ENCODE results near the gene RAB34.

Gene RAB34

GRCh38 chr17:28759256-28759865, 41.7 kb upstream of the RAB34 start:
- no peak for DNase-seq (ENCODE audit: low read depth, low spot score)
- H3K4me3 ChIP-seq (ENCODE audit: low read depth, low read length), result no peak overlapping the region
- in situ Hi-C loops (cut with HindIII; ENCODE audit: low sequenced_read_pairs), result no loop called here
- no peak for TF ChIP-seq CTCF (IDR thresholded peaks at IDR 0.05; ENCODE audit: low read depth, low read length)

- DNase-seq (ENCODE audit: low read depth, low spot score), result no peak
- TF ChIP-seq CTCF (IDR thresholded peaks at IDR 0.05; ENCODE audit: low read depth, low read length), result no peak
- in situ Hi-C loops (cut with HindIII; ENCODE audit: low sequenced_read_pairs), result no loop called here
- H3K4me3 ChIP-seq (ENCODE audit: low read depth, low read length), result no peak overlapping the region
Observed at GRCh38 chr17:28758411-28759121, 40.9 kb upstream of the RAB34 start.

- in situ Hi-C loops (cut with HindIII; ENCODE audit: low sequenced_read_pairs), result no loop called here
- no peak for DNase-seq (ENCODE audit: low read depth, low spot score)
- no peak for TF ChIP-seq CTCF (IDR thresholded peaks at IDR 0.05; ENCODE audit: low read depth, low read length)
- no peak overlapping the region for H3K4me3 ChIP-seq (ENCODE audit: low read depth, low read length)
Observed at GRCh38 chr17:28756049-28756804, 38.6 kb upstream of the RAB34 start.

- DNase-seq (ENCODE audit: low read depth, low spot score), result peak; percentile 56
- in situ Hi-C loops (cut with HindIII; ENCODE audit: low sequenced_read_pairs), result no loop called here
- no peak overlapping the region for H3K4me3 ChIP-seq (ENCODE audit: low read depth, low read length)
- no peak for TF ChIP-seq CTCF (IDR thresholded peaks at IDR 0.05; ENCODE audit: low read depth, low read length)
Observed at GRCh38 chr17:28755486-28755885, 37.8 kb upstream of the RAB34 start.

GRCh38 chr17:28751600-28752366, 34.1 kb upstream of the RAB34 start:
- DNase-seq (ENCODE audit: low read depth, low spot score), result no peak
- TF ChIP-seq CTCF (IDR thresholded peaks at IDR 0.05; ENCODE audit: low read depth, low read length), result no peak
- in situ Hi-C loops (cut with HindIII; ENCODE audit: low sequenced_read_pairs), result no loop called here
- no peak overlapping the region for H3K4me3 ChIP-seq (ENCODE audit: low read depth, low read length)

Measured in astrocyte of the spinal cord (primary cell).